ENCODE data around the gene NLGN3. TPM values are rescaled to one million over a fixed set of nuclear protein-coding genes. Genes with fewer than 3 reads are reported as not detected.
"Not testable (repeated sequence)": the region's sequence is repeated elsewhere in the genome, so short reads cannot be mapped to it uniquely, and the experiment has no call there.

NLGN3 gene
- total RNA-seq, 1 experiment from 2014 or later = 0.28 TPM

- in situ Hi-C loops (cut with HindIII; ENCODE audit: low pct_unique_long_range_greater_than_20kb, low sequenced_read_pairs) (no loop called here), intact Hi-C loops (cut with micrococcal nuclease; ENCODE audit: unreplicated experiment) (loop anchor here (5.0 kb wide), 1 partner anchor 80 kb away; the partner anchor contains the start of gene FOXO4)
- BruUV-seq (replicated peaks) = no TSS peak
- H3K27me3 ChIP-seq (ENCODE audit: control insufficient read depth, insufficient read depth, low read length) = no peaks in the 10 kb centered on the region
- no peaks in the 10 kb centered on the region for H3K9me3 ChIP-seq (ENCODE audit: control insufficient read depth, insufficient read depth, low read depth, low read length)
- POLR2A ChIA-PET = no interaction called here
- no peak for TF ChIP-seq TCF7L2 (IDR thresholded peaks at IDR 0.05; ENCODE audit: low read depth, low read length)
- no peak for TF ChIP-seq REST (IDR thresholded peaks at IDR 0.05; ENCODE audit: insufficient read depth in 1 of 2, low read depth in 2 of 2, low read length in 1 of 2)
- no peak for TF ChIP-seq SIN3A (IDR thresholded peaks at IDR 0.05; ENCODE audit: borderline replicate concordance, insufficient read depth, low read depth, low read length)
- TF ChIP-seq CTCF (IDR thresholded peaks at IDR 0.05) = no peak
- TF ChIP-seq POLR2AphosphoS5 (IDR thresholded peaks at IDR 0.05; ENCODE audit: low read depth, low read length) = no peak
- no peaks in the 10 kb centered on the region; the same call in 1 of the 2 replicates for H3K4me1 ChIP-seq (ENCODE audit: control insufficient read depth, insufficient read depth, low read length)
- H3K4me3 ChIP-seq (ENCODE audit: low read depth in 2 of 2, low read length in 2 of 2) = no peak overlapping the region
- DNase-seq (ENCODE audit: low read depth, low spot score) (no peak), ATAC-seq (no peak)
- no peaks in the 10 kb centered on the region for H3K36me3 ChIP-seq (ENCODE audit: control insufficient read depth, insufficient read depth, low read length)
- H3K27ac ChIP-seq (ENCODE audit: low read length) = no peak overlapping the region
- CTCF ChIA-PET = interaction anchor here (2.1 kb wide), 1 partner anchor 78 kb away, joined by 4 read pairs; no protein-coding TSS in a partner anchor
These were observed 32.7 kb downstream of the NLGN3 start for GRCh38 chrX:71177327-71177726.

- Histone ChIP-seq H3K27me3 (ENCODE audit: control insufficient read depth, insufficient read depth, low read length) (no peaks in the 10 kb centered on the region), H3K27ac (ENCODE audit: low read length) (no peak overlapping the region), H3K36me3 (ENCODE audit: control insufficient read depth, insufficient read depth, low read length) (no peaks in the 10 kb centered on the region), H3K9me3 (ENCODE audit: control insufficient read depth, insufficient read depth, low read depth, low read length) (no peaks in the 10 kb centered on the region), H3K4me3 (ENCODE audit: low read depth in 2 of 2, low read length in 2 of 2) (no peak overlapping the region), H3K4me1 (ENCODE audit: control insufficient read depth, insufficient read depth, low read length) (no peaks in the 10 kb centered on the region; the same call in none of the 2 replicates)
- peak; percentile 50 for DNase-seq (ENCODE audit: low read depth, low spot score)
- in situ Hi-C loops (cut with HindIII; ENCODE audit: low pct_unique_long_range_greater_than_20kb, low sequenced_read_pairs) (no loop called here), intact Hi-C loops (cut with micrococcal nuclease; ENCODE audit: unreplicated experiment) (loop anchor here (1.0 to 5.0 kb wide), 3 partner anchors 82 to 208 kb away; partner anchors contain the start of gene FOXO4)
- peak; percentile 65; the same call in 1 of the 2 replicates for ATAC-seq
- TF ChIP-seq CTCF (IDR thresholded peaks at IDR 0.05) = peak; percentile 74
- no peak for TF ChIP-seq SIN3A (IDR thresholded peaks at IDR 0.05; ENCODE audit: borderline replicate concordance, insufficient read depth, low read depth, low read length)
- ChIA-PET POLR2A (no interaction called here), CTCF (interaction anchor here (2.1 kb wide), 1 partner anchor 80 kb away, joined by 4 read pairs; no protein-coding TSS in a partner anchor)
- no TSS peak for BruUV-seq (replicated peaks)
These were observed 34.3 kb downstream of the NLGN3 start for GRCh38 chrX:71178908-71179307.

DNA sequence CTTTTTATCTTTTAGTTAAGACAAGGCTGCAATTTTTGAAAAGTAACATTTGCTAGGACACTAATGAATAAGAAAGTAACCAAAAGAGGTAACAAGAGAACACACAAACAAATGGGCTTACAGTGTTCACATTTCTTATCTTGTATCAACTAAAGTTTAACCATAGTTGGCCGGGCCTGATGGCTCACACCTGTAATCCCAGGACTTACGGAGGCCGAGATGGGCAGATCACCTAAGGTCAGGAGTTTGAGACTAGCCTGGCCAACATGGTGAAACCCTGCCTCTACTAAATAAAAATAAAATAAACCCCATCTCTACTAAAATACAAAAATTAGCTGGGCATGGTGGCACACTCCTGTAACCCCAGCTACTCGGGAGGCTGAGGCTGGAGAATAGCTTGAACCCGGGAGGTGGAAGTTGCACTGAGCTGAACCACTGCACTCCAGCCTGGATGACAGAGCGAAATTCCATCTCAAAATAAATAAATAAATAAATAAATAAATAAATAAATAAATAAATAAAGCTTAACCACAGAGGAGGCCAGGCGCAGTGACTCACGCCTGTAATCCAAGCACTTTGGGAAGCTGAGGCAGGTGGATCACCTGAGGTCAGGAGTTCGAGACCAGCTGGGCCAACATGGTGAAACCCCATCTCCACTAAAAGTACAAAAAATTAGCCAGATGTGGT, 36.1 kb downstream of the NLGN3 start:
- DNase-seq (ENCODE audit: low read depth, low spot score); intact Hi-C loops (cut with micrococcal nuclease; ENCODE audit: unreplicated experiment); BruUV-seq (replicated peaks); ATAC-seq; H3K36me3 ChIP-seq (ENCODE audit: control insufficient read depth, insufficient read depth, low read length); H3K27ac ChIP-seq (ENCODE audit: low read length); H3K4me1 ChIP-seq (ENCODE audit: control insufficient read depth, insufficient read depth, low read length); H3K9me3 ChIP-seq (ENCODE audit: control insufficient read depth, insufficient read depth, low read depth, low read length); H3K4me3 ChIP-seq (ENCODE audit: low read depth in 2 of 2, low read length in 2 of 2); in situ Hi-C loops (cut with HindIII; ENCODE audit: low pct_unique_long_range_greater_than_20kb, low sequenced_read_pairs); H3K27me3 ChIP-seq (ENCODE audit: control insufficient read depth, insufficient read depth, low read length): not testable (repeated sequence)
- CTCF ChIA-PET = interaction anchor here (0.6 kb wide), 1 partner anchor 1066 kb away, joined by 3 read pairs; no protein-coding TSS in a partner anchor
- POLR2A ChIA-PET = interaction anchor here (0.6 kb wide), 1 partner anchor 103 kb away, joined by 3 read pairs; the partner anchor contains the start of gene NONO

All from Panc1 (cell line).